Stimulated activated CD8-positive, alpha-beta memory T cell treated with anti-CD3 and anti-CD28 coated beads, Interleukin-15, amount 100 ng/mL, for 4 hours (primary cell): ENCODE data around the gene CRYBG3.

Source experiments
- DNase-seq, 2 donors: peaks; one replicate each; pipeline ENCODE4 v3.0.0-alpha.2; 2020; ENCODE audit warnings: low read depth in 2 of 2

Gene CRYBG3

GRCh38 chr3:97971679-97972567 lies 150.1 kb downstream of the CRYBG3 start, which contains the start of gene RIOX2:
RIOX2 (minus strand) TSS chr3:97972431; CDS start chr3:97967593, 4,838 bp downstream.
- peak; percentile 66 for DNase-seq

- no peak for DNase-seq
Observed at GRCh38 chr3:97972976-97973375, 151.2 kb downstream of the CRYBG3 start.

DNA sequence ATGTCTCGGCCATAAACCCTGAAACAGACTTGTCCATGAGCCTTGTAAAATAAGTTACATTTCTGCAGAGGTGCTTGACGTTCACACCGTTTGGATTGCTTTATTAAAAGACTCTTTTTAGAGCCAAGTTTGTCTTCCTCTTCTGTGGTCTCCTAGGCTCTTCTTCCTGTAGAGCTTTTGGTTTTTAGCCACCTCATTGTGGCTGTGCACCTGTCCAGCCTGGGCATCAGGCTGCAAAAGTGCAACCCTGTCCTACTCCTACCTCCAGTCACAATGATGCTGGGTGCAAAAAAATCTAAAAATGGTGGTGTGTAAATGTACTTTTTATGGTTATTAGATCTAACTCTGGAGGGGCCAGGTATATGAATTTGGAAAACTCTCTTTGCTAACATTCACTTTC lies 153.2 kb downstream of the CRYBG3 start:
- DNase-seq, result no peak

- DNase-seq, result no peak
Observed at GRCh38 chr3:97975466-97975865, 153.7 kb downstream of the CRYBG3 start.

DNA sequence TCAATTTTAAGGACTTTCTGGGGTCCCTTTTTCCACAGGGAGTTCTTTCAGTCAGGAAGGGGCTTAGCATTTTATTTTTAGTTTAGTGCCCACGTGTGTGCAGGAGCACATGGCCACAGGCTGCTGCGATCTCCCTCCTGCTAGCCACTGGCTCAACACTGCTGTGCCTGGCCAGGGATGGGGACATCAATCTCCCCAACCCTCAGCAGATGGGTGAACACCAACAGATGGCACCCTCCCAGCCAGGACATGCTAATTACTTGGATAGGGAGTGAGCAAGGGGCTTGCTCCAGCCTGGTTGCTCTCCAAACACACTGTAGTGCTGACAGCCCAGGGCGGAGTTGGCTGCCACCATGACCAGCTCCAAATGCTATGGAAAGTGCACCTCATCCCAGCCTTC lies 157.8 kb downstream of the CRYBG3 start:
- no peak for DNase-seq

GRCh38 chr3:97981886-97982285 lies 160.1 kb downstream of the CRYBG3 start:
- no peak for DNase-seq

- DNase-seq, result no peak
Observed at GRCh38 chr3:97983933-97984491, 162.2 kb downstream of the CRYBG3 start.

DNA sequence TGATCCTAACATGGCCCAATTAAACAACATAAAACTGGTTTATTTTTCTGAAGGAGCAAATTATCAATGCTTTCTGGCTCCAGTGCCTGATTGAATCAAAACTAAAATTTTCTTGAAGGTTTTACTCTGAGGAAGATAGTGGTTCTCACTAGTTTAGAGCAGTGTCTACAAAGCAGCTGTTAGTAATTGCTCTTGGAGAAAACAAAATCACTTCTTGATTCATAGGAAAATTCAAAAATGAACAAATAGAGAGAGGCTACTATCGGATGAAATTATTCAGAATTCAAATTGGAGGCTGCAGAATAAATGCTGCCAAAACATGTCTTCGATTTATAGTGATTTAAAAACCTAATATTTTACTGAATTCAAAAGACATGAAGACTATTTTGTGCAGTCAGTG lies 165.5 kb downstream of the CRYBG3 start:
- no peak for DNase-seq

DNA sequence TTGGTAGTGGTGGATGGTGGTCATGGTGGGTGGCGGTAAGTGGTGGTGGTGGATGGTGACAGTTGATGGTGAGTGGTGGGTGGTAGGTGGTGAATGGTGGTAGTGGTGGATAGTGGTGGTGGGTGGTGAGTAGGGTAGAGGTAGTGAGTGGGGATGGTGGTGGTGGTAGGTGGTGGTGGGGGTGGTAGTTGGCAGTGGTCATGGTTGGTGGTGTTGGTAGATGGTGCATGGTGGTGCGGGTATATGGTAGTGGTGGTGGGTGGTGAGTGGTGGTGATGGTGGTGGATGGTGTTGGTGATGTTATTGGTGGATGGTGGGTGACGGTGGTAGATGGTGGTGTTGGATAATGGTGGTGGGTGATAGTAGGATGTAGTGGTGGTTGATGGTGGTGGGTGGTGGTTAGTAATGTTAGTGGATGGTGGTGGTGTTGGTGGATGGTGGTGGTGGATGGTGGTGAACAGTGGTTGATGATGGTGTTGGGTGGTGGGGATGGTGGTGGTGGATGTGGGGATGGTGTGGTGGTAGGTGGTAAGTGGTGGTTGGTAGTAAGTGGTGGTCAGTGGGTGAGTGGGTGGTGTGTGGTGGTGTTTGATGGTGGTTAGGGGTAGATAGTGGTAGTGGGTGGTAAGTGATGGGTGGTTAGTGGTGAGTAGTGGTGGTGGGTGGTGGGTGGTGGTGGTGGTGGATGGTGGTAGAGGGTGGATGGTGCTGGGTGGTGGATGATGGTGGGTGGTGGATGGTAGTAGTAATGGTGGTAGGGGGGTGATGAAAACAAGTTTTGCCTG lies 167.2 kb downstream of the CRYBG3 start:
- DNase-seq, result no peak

DNA sequence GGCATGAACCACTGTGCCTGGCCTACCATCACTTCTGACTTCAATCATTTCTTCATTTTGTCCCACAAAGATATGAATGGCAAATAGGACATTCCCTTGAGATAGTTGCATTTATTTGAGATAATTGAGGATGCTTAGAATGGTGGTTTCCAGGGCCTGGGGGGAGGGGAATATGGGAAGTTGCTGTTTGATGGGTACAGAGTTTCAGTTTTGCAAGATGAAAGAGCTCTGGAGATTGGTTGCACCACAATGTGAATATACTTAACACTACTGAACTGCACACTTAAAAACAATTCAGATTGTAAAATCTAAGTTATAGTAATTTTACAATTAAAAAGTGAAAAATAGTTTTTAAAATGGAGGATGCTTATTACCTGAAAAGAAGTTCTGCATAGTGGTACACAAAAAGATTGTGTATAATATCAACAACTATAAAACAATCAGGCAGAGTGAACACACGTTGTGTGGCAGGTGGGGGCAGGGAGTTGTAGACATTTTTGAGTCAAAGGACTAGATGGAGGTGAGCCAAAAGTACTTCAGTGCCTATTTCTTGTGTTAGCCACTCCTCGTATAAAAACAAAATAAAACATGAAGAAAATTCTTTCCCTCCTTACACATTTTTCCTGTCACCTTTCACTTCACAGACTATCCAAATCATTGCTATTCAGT lies 168.9 kb downstream of the CRYBG3 start:
- DNase-seq, result no peak

DNA sequence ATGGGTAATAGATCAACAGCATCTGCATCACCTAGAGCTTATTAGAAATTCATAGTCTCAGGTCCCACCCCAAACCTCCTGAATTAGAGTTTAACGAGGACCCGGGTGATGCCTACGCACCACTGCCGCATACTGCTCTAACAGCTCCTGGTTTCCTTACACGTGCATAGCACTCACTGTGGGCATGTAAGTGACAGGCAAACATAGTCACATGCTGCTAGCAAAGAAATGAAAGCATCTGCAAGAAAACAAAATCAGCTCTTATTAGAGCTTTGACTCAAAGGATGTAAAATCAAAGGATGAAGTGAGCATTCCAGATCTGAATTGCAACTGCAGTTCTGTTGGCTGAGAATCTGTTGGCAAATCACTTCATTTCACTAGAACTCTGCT lies 169.5 kb downstream of the CRYBG3 start:
- DNase-seq, result no peak

- DNase-seq, result no peak
Observed at GRCh38 chr3:97992547-97993173, 170.8 kb downstream of the CRYBG3 start.

- no peak for DNase-seq
Observed at GRCh38 chr3:97993526-97993925, 171.7 kb downstream of the CRYBG3 start.

- DNase-seq, result no peak
Observed at GRCh38 chr3:97994328-97994945, 172.6 kb downstream of the CRYBG3 start.
